ENCODE results near the gene RBM20. TPM values are rescaled to one million over a fixed set of nuclear protein-coding genes. Genes with fewer than 3 reads are reported as not detected.

RBM20 gene
- total RNA-seq, 6 experiments from 2014 or later: 0.04 to 0.29 (median 0.06) TPM

GRCh38 chr10:110751850-110752249 is 107.7 kb downstream of the RBM20 start:
- Histone ChIP-seq H3K27me3 (no peaks in the 10 kb centered on the region), H3K4me1 (no peaks in the 10 kb centered on the region), H3K4me3 (no peak overlapping the region), H3K36me3 (no peaks in the 10 kb centered on the region), H3K9me3 (no peaks in the 10 kb centered on the region), H3K27ac (no peak overlapping the region)
- intact Hi-C loops (cut with DNase I): no loop called here
- no peak for TF ChIP-seq POLR2A (IDR thresholded peaks at IDR 0.05)
- no peak for TF ChIP-seq CTCF (IDR thresholded peaks at IDR 0.05)
- ATAC-seq (no peak), DNase-seq (no peak)
- 77% methylated on average over 6 of the region's 6 CpGs for WGBS (ENCODE audit: insufficient coverage, low coverage, low lambda C conversion rate, missing lambda C conversion rate)

GRCh38 chr10:110753462-110753861 is 109.3 kb downstream of the RBM20 start:
- no peak for TF ChIP-seq CTCF (IDR thresholded peaks at IDR 0.05)
- no peak for TF ChIP-seq POLR2A (IDR thresholded peaks at IDR 0.05)
- Histone ChIP-seq H3K27ac (no peak overlapping the region), H3K27me3 (no peaks in the 10 kb centered on the region), H3K4me3 (no peak overlapping the region), H3K9me3 (no peaks in the 10 kb centered on the region), H3K36me3 (no peaks in the 10 kb centered on the region), H3K4me1 (no peaks in the 10 kb centered on the region)
- DNase-seq: no peak
- ATAC-seq: no peak
- WGBS (ENCODE audit: insufficient coverage, low coverage, low lambda C conversion rate, missing lambda C conversion rate): 89% methylated on average over 4 of the region's 4 CpGs
- intact Hi-C loops (cut with DNase I): no loop called here

GRCh38 chr10:110754375-110755105 is 110.4 kb downstream of the RBM20 start:
- no peaks in the 10 kb centered on the region for H3K27me3 ChIP-seq
- H3K27ac ChIP-seq: no peak overlapping the region
- no peaks in the 10 kb centered on the region for H3K9me3 ChIP-seq
- H3K4me1 ChIP-seq: no peaks in the 10 kb centered on the region
- TF ChIP-seq POLR2A (IDR thresholded peaks at IDR 0.05): no peak
- no peak for TF ChIP-seq CTCF (IDR thresholded peaks at IDR 0.05)
- 56% methylated on average over 3 of the region's 3 CpGs for WGBS (ENCODE audit: insufficient coverage, low coverage, low lambda C conversion rate, missing lambda C conversion rate)
- intact Hi-C loops (cut with DNase I): no loop called here
- H3K36me3 ChIP-seq: no peaks in the 10 kb centered on the region
- ATAC-seq (peak in 3 of 4 donors; percentile 37 to 53 (median 49)), DNase-seq (no peak)
- no peak overlapping the region for H3K4me3 ChIP-seq

GRCh38 chr10:110755781-110756180 is 111.6 kb downstream of the RBM20 start:
- WGBS (ENCODE audit: insufficient coverage, low coverage, low lambda C conversion rate, missing lambda C conversion rate): 94% methylated on average over 6 of the region's 6 CpGs
- DNase-seq (no peak), ATAC-seq (no peak)
- Histone ChIP-seq H3K9me3 (no peaks in the 10 kb centered on the region), H3K4me3 (no peak overlapping the region), H3K27ac (no peak overlapping the region), H3K27me3 (no peaks in the 10 kb centered on the region), H3K36me3 (no peaks in the 10 kb centered on the region), H3K4me1 (no peaks in the 10 kb centered on the region)
- intact Hi-C loops (cut with DNase I): no loop called here
- TF ChIP-seq CTCF (IDR thresholded peaks at IDR 0.05) (no peak), POLR2A (IDR thresholded peaks at IDR 0.05) (no peak)
